HG03025 (cell line): ENCODE measurements around the gene MAPRE2.

ENCODE experiments used
- ATAC-seq: cut with Tn5 transposase; IDR thresholded peaks from one replicate; pipeline ENCODE4 v1.9.1; 2021; ENCODE audit warnings: mild to moderate bottlenecking, moderate library complexity; ENCODE audit not compliant: unreplicated experiment, low FRiP score

Gene MAPRE2

DNA sequence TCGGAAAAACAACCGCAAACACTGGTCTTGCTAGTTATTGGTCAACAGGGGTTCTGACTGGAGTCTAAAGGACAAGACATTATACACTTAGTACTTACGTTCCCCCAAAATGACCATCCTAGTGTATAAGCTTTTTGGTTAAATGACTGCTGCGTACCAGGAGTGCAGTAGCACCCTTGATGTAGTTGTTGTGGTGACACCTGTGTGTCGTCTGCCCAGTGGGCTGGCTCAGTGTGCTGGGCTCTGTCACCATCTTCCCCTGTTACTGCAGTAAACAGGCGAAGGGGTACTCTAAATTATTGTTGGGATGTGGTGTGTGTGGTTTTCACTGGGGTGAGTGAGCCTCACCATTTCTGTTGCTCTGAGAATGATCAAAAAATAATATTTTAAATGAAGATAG, 76.2 kb downstream of the MAPRE2 start:
- ATAC-seq: no peak

DNA sequence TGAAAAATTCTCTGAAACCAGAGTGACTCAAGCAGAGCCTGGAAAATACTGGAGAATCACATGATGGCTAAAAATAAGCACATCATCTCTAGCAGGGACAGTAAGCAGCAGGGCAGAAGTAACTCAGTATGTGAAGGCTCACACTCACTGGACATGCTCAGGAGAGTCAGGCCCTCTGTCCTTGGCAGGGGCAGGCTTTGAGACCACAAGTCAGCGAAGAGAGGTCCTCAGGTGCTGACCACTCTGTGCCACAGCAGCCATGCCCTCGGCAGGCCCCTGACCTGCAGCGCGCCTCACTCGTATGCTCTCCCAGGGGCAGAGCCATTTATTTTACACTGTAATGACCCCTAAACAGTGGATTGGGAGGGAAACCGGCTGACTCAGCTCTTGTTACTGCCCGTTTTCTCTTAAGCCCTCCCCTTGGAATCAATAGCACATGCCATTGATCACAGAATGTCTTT, 76.8 kb downstream of the MAPRE2 start:
- no peak for ATAC-seq

- no peak for ATAC-seq
Measured at GRCh38 chr18:35118641-35119040, 77.4 kb downstream of the MAPRE2 start.

- ATAC-seq: no peak
Measured at GRCh38 chr18:35121038-35121437, 79.8 kb downstream of the MAPRE2 start.

GRCh38 chr18:35121531-35121930, 80.3 kb downstream of the MAPRE2 start:
- ATAC-seq: no peak

DNA sequence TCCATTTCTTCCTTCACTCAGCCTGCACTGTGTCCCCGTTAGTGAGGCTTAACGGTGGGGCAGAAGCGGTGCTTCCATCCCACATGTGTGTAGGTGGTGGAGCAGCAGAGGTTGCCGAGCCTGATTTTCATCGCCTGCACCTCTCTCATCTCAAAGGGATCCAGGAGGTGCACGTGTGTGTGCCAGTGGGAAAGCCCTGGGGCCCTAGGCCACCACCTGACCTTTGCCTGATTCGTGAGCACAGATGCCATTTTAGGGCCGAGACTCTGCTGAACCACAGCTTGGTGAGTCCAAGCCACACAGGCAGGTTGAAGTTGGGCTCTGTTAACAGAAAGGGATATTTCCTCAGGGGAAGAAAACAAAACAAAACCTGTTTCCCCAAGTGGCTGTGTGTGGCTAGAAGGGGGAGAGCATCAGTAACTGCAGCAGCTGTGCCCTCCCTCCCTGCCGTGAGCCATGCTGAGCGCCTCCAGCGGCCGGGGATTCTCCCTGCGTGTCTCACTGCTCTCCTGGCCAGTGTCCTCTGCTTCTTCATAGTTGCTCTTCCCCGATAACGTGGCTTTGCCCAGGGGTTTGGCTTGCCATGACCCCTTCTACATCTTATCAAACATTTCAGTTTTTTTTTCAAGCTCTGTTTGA, 81.5 kb downstream of the MAPRE2 start:
- ATAC-seq: no peak

DNA sequence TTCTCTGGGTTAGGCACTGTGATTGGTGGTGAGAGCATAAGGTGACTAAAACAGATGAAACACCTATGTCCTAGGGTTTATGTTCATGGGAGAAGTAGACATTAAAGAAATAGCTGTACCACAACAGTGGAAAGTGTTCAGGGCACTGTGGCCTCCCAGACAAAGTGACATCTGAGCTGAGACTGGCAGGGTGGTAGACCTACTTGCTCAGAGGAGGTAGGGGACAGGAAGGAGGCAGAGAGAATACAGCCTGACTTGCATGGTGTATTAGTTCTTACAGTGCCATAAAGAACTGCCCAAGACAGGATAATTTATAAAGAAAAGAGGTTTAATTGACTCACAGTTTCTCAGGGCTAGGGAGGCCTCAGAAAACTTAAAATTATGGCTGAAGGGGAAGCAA, 82.6 kb downstream of the MAPRE2 start:
- no peak for ATAC-seq

DNA sequence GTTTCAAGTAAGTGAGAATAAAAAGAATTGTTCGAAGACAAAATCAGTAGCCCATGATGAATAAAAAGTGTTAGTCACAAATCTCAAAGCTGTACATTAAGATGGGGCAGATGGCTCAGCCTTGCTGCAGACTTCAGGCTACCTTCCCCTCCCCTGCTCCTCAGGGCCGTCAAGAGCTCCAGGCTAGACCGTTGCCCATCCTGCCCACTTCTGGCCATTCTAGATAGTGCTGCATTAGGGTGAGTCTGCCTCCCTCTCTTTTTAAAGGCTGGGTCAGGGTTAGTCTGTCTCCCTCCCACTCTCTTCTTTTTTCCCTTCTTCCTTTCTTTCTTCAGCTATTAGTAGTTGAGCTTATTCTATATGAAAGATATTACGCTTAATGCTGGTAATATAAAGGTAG, 86.0 kb downstream of the MAPRE2 start:
- no peak for ATAC-seq

- ATAC-seq: no peak
Measured at GRCh38 chr18:35128675-35129074, 87.5 kb downstream of the MAPRE2 start.

DNA sequence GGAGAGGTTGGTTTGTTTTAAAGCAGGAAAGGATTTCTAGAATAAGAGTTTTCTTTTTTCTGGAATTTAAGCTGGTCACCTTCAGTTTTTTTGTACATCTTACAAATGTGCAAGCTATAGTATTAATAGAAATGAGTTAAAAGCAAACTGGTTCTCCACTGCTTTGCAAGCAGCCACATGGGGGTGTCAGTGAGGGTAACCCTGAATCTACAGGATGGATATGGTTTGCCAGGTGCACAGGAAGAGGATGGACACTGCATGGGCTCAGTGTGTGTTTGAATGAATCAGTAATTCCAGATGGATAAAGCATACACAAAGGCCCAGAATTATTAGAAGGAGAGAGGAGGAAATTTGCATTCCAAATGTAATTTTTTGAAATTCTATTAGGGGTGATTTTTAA, 89.0 kb downstream of the MAPRE2 start:
- no peak for ATAC-seq

GRCh38 chr18:35131387-35132020, 90.3 kb downstream of the MAPRE2 start:
- ATAC-seq: no peak

- ATAC-seq: no peak
Measured at GRCh38 chr18:35132021-35132902, 91.0 kb downstream of the MAPRE2 start.

- ATAC-seq: no peak
Measured at GRCh38 chr18:35134190-35134730, 93.0 kb downstream of the MAPRE2 start.

DNA sequence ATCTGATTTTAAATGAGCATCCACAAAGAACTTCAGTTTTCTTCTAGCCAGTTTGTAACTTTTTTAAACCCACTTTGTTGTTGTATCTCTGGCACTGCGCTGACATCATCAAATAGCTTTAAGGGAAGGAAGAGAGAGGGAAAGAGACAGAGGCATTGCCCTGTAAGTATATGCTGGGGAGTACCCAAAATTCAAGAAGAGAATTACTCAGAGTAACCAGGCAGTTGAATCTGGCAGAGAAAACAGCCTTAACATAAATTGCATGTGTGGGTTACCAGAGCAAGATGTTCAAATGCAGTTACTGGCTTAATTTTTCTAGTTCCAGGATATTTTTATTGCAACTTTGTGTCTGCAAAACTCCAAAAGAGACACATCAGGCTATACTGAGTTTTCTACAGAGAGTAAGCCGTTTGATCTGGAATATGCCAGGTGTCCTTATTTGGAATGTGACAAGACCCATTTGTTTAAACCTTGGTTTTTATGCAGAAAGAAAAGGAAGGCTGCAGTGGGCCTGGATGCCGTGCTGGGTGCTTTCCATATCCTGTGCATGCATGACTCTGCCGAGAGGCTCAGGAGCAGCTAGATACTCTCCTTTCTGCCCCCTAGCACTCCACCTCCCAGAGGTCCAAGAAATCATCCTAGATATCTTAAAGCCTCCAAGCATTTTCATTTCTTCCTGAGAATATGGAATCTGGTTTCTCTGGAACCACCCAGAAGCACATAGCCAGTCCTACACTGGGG, 93.7 kb downstream of the MAPRE2 start:
- ATAC-seq: no peak

DNA sequence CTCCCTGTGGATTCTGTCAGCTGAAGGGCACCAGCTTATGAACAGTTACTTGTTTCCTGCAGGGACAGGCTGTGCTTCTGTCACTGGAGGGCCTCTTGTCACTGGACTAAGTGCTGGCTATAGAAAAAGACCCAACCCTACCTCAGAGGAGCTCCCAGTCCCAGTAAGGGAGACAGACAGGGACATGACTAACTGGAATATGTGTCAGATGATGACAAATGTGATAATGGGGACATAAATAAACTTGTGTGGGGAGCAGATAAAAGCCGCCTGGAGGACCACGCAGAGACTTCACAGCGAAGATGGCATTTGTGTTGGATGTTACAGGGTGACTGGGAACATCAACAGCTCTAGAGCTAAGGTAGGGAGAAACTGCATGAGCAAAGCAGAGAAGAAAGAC, 95.0 kb downstream of the MAPRE2 start:
- no peak for ATAC-seq

- ATAC-seq: peak; percentile 53
Measured at GRCh38 chr18:35136885-35137284, 95.7 kb downstream of the MAPRE2 start.

DNA sequence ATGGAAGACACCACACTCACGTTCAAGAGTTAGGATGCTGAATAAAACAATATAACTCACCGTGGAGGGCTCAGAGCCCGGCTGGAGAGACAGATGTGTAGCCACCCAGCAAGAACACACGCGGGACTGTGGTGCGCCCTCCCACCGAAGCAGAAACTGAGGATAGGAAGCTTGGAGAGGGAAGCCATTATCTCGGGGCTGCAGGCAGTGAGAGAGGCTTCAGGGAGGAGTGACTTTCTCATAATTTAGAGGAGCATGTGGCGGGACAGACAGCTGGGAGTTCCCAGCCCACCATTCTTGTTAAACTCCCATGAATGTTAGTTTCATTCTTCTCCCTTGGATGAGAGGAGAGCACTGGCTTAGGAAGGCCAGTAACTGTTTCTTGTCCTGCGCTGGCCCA, 96.4 kb downstream of the MAPRE2 start:
- no peak for ATAC-seq

DNA sequence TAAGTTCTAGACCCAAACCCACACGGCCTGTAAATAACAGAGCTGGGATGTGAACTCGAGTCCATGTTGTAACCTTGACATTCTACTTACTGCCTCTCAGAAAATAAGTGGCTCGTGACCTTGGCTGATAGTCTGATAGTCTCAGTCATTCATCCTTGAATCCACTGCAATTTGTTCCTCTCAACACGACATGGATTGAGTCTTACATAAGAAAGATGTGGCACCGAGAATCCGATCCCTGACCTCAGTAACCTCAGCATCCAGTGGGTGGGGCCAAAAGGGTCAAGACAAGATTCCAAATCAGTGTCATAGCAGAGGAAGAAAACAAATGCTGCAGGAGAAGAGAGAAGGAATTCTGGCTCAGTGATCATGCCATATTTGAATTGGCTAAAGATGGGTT, 97.6 kb downstream of the MAPRE2 start:
- no peak for ATAC-seq

DNA sequence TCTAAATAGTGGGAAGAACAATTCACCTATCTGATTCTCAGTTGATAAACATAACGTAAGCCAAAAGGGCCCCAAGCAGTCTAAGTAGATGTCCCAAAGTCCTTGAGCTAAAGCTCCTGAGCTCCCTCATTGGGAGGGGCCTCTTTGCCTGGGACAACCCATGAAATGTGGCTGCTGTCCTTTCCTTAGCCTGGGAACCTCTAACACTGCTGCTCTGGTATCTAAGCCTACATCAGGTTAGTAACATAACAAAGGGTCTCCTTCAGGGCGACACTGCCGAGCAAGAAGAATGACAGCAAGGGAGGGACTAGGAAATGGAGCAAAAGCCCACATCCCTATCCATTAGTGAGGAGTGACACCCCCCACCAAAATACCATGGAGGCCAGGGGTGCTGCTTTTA, 98.3 kb downstream of the MAPRE2 start:
- no peak for ATAC-seq

DNA sequence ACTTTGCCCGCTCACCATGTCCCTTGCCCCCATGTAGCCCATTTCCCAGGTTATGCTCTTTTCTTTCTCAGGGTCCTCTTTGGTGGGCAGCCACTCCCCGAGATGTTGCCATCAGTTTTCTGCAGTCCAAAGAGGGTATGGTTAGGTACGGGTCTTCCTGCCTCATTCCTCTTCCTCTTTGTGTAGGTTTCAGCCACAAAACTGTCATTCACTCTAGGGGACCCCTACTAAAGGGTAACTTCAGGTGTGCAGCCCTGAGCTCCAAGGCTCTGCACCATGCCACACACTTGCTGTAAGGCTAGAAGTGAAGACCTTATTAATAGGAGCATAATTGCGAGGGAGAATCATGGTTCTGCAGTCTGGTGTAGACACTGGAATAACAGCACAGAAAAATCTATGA, 99.9 kb downstream of the MAPRE2 start:
- ATAC-seq: no peak
